Mucosa of gallbladder (tissue), 1 donor: ENCODE data around the gene CCR4. TPM values are rescaled to one million over a fixed set of nuclear protein-coding genes. Genes with fewer than 3 reads are reported as not detected.
"Not testable (repeated sequence)": the region's sequence is repeated elsewhere in the genome, so short reads cannot be mapped to it uniquely, and the experiment has no call there.

Source experiments
- DNase-seq: peaks from one replicate; pipeline ENCODE4 v3.0.0-alpha.2; 2020; ENCODE audit warnings: low spot score
- total RNA-seq: library from RNA; stranded (reverse); gene quantifications from one replicate; pipeline ENCODE4 v1.2.1, GENCODE V29; 2021
- donor health status: DM: no; HTN: no; CAD: no.

CCR4 gene
- total RNA-seq, 1 donor from 2014 or later, result 0.49 TPM

GRCh38 chr3:32952369-32953077, 1.1 kb downstream of the CCR4 start:
- no peak for DNase-seq

GRCh38 chr3:32954506-32954905, 3.1 kb downstream of the CCR4 start:
- DNase-seq, result no peak

GRCh38 chr3:32956750-32957570, 5.5 kb downstream of the CCR4 start:
- no peak for DNase-seq

GRCh38 chr3:32958509-32958908, 7.1 kb downstream of the CCR4 start:
- no peak for DNase-seq

GRCh38 chr3:32959371-32959770, 7.9 kb downstream of the CCR4 start:
- no peak for DNase-seq

- DNase-seq, result no peak
These were observed 9.1 kb downstream of the CCR4 start for GRCh38 chr3:32960404-32961170.

GRCh38 chr3:32961189-32961715, 9.8 kb downstream of the CCR4 start:
- no peak for DNase-seq

DNA sequence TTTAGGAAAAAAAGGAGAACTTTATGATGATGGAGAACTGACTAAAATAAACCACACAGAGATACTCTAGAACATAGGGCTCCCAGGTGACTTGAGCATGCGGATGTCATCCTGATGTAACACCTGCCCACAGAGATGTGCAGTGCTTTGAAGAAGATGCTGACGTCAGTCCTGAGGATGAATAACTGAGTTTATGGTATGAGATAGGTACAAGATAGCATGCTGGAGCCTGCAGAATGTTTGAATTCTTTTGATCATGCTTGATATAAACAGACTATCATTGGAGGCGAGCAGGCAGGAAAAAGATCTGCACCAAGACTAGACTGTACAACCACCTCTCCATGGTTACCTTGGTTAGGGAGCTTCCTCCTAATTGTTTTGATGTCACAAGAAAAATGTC, 12.4 kb downstream of the CCR4 start:
- DNase-seq, result no peak

GRCh38 chr3:32964781-32965180, 13.3 kb downstream of the CCR4 start:
- not testable (repeated sequence) for DNase-seq

DNA sequence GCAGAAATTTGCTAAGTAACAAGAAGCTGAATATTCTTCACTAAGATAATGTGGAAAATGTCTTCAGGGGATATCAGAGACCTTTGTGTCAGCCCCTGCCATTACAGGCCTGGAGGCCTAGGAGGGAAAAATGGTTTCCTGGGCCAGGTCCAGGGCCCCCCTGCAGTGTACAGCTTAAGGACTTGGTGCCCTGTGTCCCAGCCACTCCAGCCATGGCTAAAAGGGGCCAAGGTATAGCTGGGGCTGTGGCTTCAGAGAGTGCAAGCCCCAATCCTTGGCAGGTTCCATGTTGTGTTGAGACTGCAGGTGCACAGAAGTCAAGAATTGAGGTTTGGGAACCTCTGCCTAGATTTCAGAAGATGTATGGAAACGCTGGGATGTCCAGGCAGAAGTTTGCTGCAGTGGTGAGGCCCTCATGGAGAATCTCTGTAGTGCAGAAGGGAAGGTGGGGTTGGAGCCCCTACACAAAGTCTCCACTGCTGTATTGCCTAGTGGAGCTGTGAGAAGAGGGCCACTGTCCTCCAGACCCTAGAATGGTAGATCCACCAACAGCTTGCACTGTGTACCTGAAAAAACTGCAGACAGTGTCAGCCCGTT, 14.3 kb downstream of the CCR4 start:
- DNase-seq, result not testable (repeated sequence)

GRCh38 chr3:32966627-32967026, 15.2 kb downstream of the CCR4 start:
- DNase-seq, result not testable (repeated sequence)

GRCh38 chr3:32968166-32968919, 16.9 kb downstream of the CCR4 start:
- DNase-seq, result no peak

DNA sequence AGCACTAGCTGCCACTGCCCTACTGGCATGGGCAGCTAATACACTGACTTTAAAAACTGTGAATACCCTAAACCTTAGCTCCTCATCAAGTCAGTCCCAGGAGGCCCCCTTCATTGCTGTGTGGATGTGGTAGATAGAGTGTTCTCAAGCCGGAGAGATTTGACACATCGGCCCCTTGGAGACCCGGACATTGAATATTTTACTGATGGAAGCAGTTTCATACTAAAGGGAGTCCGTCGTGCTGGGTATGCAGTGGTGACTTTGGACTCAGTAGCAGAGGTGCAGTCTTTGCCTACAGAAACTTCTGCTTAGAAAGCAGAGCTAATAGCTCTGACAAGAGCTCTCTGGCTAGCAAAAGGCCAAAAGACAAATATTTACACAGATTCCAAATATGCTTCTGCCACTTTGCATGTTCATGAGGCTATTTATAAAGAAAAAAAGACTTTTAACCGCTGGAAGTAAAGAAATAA, 17.5 kb downstream of the CCR4 start:
- no peak for DNase-seq

- DNase-seq, result no peak
These were observed 18.2 kb downstream of the CCR4 start for GRCh38 chr3:32969656-32970055.

DNA sequence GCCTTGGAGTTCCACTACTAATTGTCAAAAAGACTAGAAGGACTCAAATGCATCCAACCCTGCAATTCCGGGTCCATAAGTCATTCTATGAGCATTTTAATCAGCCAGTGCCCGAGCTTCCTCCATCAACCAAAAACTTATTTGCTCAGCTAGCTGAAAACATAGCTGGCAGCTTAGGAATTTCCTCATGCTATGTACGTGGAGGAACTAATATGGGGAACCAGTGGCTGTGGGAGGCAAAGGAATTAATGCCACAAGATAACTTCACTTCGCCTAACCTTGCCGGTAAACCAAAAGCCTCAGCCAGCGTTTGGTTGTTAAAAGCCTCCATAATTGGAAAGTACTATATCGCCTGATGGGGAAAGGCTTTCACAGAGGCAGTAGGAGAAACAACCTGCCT, 19.8 kb downstream of the CCR4 start:
- not testable (repeated sequence) for DNase-seq

GRCh38 chr3:32972482-32973146, 21.2 kb downstream of the CCR4 start:
- no peak for DNase-seq

DNA sequence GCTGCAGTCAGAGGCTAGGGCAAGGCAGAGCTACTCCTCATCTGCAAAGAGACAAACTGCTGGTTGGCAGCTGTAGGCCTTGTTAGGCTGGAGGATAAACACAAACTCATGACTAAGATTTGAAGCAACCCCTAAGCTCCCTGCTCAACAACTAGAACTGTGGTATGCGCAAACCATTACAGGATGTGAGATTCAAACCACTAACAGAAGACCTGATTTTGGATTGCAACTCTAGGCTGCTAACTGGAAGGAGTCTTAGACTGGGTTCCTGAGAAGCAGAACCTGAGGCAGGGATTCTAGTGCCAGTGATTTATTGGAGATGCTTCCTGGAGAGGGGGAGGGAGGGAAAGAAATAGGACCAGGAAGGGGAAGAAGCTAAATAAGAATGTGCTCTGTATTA, 22.5 kb downstream of the CCR4 start:
- no peak for DNase-seq

DNA sequence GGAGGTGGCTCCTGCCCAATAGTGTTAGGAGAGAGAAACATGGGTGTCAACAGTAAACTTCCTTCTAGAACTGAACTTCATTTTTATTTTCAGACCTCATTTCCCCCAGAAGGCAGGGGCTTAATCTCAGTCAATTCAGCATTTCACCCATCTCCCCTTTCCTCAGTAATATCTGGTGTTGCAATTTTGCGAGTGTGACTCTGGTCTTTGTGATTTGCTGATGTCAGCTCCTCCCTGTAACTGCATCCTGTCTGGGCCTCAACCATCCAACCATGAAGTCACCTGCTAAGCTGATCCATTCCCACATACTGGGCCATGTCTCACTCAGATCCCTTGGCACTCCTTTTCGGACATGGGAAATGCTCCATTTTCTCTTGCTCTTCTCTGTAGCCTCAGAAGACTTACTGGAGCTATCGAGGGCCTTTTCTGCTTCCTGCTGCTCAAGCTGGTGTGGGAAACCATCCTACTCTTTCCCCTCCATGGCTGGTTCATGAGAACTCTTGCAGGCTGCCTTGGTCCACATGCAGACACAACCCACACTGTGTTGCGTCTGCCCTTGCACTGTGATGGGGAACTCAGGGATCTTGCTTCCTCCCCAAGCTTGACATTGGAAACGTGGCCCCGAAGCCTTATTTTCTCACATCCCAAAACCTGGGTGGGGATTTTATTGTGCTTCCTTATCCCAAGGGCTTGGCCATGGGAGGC, 24.6 kb downstream of the CCR4 start:
- no peak for DNase-seq

- DNase-seq, result no peak
These were observed 26.4 kb downstream of the CCR4 start for GRCh38 chr3:32977861-32978260.

GRCh38 chr3:32978331-32978730, 26.9 kb downstream of the CCR4 start:
- DNase-seq, result no peak
